ENCODE results near the gene LIN7A.

LIN7A gene, protein sequence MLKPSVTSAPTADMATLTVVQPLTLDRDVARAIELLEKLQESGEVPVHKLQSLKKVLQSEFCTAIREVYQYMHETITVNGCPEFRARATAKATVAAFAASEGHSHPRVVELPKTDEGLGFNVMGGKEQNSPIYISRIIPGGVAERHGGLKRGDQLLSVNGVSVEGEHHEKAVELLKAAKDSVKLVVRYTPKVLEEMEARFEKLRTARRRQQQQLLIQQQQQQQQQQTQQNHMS

DNA sequence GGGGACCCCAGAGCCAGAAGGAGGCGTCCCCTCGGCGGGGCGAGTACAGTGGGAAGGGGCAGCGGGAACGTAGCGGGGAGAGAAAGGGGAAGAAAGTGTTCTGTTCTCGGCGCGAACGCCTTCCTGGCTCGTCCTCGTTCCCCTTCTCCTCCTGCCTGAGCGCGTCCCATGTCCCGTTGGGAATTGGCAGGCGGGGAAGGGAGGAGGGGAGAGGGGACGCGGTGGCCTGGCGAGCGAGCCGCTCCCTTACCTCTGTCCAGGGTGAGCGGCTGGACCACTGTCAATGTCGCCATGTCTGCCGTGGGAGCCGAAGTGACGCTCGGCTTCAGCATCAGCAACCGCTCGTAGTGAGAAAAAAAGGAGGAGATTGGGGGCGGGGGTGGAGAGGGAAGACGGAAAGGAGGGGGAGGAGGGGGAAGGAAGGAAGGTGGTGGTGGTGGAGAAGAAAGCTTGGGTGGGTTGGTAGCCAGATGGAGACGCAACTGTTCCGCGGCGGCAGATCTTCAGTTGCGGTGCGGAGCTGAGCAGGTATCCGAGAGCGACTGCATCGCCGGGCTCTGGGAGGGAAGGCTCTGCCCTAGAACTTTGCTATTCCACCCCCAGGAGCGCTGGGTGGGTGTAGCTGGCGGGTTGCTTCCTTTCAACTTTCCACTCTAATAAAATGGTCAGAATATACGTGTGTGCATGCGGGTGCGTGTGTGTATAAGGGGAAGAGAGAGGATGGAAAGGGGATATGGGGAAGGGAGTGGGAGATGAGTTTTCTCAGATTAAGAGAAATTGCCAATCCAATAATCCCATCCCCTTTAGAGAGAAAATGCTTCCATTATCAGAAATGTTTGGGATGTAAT is at the start of gene LIN7A:
LIN7A (minus strand) TSS at position 544 of the 848 bp plus-strand sequence; CDS start at position 332, 212 bp downstream.
- DNase-seq: peak; percentile 47

- DNase-seq: no peak
Measured at GRCh38 chr12:80986224-80986623, 48.5 kb upstream of the LIN7A start.

GRCh38 chr12:80979816-80980215 is 42.1 kb upstream of the LIN7A start:
- DNase-seq: no peak

GRCh38 chr12:80979251-80979650 is 41.5 kb upstream of the LIN7A start:
- DNase-seq: no peak

DNA sequence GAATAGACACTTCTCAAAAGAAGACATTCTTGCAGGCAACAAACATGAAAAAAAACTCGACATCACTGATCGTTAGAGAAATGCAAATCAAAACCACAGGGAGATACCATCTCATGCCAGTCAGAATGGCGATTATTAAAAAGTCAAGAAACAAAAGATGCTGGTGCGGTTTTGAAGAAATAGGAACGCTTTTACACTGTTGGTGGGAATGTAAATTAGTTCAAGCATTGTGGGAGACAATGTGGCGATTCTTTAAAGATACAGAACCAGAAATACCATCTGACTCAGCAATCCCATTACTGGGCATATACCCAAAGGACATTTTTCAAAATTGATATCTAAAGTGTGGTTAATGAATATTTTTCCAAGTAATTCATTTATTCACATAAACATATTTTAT is 39.6 kb upstream of the LIN7A start:
- DNase-seq: no peak

DNA sequence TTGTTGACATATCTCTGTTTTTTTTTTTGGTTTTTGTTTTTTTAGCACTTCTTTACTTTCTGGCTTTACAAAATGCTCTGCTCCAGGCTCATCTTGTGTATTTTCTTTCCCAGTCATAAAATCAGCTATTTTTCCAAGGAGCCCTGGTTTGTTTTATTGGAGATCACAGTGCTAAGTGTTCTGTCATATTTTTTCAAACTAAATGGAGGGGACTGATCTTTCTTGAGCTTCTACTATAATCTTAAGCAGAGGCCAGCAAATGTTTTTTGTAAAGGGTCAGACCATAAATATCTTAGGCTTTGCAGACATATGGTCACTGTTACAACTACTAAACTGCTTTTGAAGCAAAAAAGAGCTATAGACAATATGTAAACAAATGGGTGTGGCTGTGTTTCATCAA is 30.6 kb upstream of the LIN7A start:
- no peak for DNase-seq

DNA sequence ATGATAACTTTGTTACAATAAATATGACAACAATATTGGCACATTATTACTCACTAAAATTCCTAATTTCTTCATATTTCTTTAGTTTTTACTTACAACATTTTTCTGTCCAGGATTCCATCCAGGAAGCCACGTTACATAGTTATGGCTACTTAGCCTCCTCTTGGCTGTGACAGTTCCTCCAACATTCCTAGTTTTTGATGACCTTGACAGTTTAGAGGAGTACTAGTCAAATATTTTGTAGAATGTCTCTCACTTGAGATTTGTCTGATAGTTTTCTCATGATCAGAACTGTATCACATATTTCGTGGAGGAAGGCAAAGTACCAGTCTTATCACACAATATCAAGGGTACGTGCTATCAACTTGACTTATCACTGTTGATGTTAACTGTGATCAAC is 29.8 kb upstream of the LIN7A start:
- no peak for DNase-seq

GRCh38 chr12:80966001-80966400 is 28.3 kb upstream of the LIN7A start:
- DNase-seq: no peak

DNA sequence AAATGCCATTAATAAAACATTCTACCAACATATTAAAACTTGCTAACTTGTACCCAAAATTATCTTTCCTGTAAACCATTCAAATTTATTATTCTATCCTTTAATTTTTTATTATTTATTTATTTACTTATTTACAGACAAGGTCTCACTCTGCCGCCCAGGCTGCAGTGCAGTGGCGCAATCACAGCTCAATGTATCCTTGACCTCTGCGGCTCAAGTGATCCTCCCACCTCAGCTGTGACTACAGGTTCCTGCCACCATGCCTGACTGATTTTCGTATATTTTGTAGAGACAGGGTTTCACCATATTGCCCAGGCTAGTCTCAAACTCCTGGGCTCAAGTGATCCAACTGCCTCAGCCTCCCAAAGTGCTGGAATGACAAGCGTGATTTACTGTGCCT is 20.4 kb upstream of the LIN7A start:
- no peak for DNase-seq

GRCh38 chr12:80954857-80955520 is 17.3 kb upstream of the LIN7A start:
- DNase-seq: no peak

- DNase-seq: no peak
Measured at GRCh38 chr12:80952443-80952842, 14.7 kb upstream of the LIN7A start.

DNA sequence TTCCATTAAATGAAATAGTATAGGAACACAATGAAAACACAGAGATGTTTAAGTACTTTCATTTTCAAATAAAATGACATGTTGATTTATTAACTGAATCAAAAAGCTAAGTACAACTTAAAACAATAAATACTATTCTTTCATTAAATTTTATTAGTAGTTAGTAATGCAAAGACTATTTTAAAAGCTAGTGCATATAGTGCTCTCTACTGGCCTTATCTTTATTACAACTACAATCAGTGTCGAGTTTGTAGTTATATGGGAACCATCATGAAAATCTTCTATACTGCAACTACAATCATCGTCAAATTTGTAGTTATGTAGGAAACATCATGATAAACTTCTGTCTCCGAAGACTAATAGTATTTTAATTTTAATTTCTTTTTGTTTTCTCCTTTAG is 8.9 kb upstream of the LIN7A start:
- no peak for DNase-seq

GRCh38 chr12:80943338-80943737 is 5.6 kb upstream of the LIN7A start:
- DNase-seq: no peak

DNA sequence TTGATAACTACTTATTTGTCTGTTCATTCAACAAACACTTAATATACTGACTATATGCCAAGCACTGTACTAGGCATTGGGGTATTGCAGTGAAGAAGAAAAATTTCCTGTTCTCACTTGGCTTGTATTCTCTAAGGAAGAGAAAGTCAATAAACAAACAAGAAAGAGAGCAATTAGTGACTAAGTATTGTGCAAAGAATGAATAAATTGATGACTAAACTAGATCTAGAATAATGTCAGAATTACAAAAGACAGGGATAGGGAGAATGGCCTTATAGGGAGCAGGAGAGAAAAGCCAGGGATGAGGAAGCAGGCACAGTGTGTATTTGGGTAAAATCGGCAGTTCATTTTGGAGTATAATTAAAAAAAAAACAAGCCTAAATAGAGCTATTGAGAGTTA is 4.2 kb upstream of the LIN7A start:
- DNase-seq: no peak

DNA sequence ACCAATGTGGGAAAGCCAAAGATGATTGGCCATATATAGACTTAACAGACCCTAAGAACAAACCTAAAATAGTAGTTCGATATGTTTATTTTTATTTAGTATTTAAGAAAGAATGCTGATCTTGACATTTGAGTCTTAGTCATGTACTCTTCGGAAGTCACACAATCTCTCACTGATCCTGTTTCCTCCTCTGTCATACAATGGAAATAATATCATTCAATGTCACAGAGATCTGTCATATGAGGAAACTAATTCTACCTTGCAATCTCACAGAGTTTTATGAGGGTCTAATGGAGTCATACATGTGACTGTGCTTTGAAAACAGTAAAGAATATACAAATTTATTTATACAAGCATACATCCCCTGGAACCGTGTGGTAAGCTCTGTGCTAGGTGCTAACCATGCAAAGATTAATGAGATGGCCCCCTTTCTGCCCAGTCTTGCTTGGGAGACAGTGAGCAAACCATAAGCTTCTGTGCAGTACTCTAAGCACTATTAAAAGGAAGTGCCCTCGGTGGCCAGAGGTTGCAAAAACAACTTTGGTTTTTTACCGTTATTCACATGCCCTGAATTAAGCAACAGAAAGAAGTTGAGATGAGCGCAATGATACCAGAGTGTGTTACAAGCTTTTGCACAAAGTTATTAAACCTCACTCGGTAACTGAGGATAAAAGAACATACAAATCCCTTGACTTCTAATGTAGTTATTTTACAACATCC is 1.7 kb upstream of the LIN7A start:
- no peak for DNase-seq

- DNase-seq: no peak
Measured at GRCh38 chr12:80938397-80938796, 663 bp upstream of the LIN7A start.

- peak; percentile 78 for DNase-seq
Measured at GRCh38 chr12:80936642-80937390, 918 bp downstream of the LIN7A start.

- no peak for DNase-seq
Measured at GRCh38 chr12:80936353-80936641, 1.4 kb downstream of the LIN7A start.

GRCh38 chr12:80935111-80935510 is 2.6 kb downstream of the LIN7A start:
- no peak for DNase-seq

- DNase-seq: no peak
Measured at GRCh38 chr12:80925983-80926382, 11.8 kb downstream of the LIN7A start.

DNA sequence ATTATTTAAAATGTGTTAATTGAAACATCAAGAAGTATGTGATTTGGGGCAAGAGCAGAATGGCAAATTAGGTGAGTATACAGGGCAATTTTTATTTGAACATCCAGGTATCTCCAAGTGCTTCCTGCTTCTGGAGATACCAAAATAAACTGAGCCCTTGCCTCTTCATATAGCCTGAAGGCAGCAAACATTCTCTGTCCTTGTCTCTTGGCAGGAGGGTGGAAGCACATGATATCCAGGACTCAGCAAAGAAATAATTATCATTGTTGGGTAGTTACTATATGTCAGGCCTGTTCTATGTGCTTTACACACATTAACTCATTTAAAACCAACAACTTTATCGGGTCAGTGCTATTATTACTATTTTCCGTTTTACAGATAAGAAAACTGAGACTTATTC is 12.5 kb downstream of the LIN7A start:
- no peak for DNase-seq

GRCh38 chr12:80924437-80924836 is 13.3 kb downstream of the LIN7A start:
- no peak for DNase-seq

- DNase-seq: no peak
Measured at GRCh38 chr12:80920006-80920405, 17.7 kb downstream of the LIN7A start.

All from NCI-H510A (cell line).